Cardiac fibroblast (primary cell): ENCODE results near the gene SCAMP1.
A peak's percentile ranks its signal among the peaks of the same experiment; 100 is the strongest.

Source experiments
- DNase-seq, 2 donors: peaks; one replicate each; pipeline versions ENCODE4 v3.0.0 to v3.0.0-alpha.2; 2010; ENCODE audit warnings: low read depth in 2 of 2
- H3K4me3 ChIP-seq, 2 donors: replicated peaks in 1 of 2; 1 replicate in 1 of 2; 2 replicates in 1 of 2; pipeline ENCODE4 v1.5.1; 2011; ENCODE audit warnings: low read depth in 2 of 2, low read length in 2 of 2, mild to moderate bottlenecking in 2 of 2, moderate library complexity in 1 of 2
- CTCF ChIP-seq: IDR thresholded peaks from one replicate; pipeline ENCODE4 v1.5.1; 2011; ENCODE audit warnings: low read depth, mild to moderate bottlenecking, low read length, inconsistent platforms

The SCAMP1 gene

GRCh38 chr5:78359831-78360673 is at the start of gene SCAMP1:
Gene SCAMP1 (plus strand): TSS chr5:78360617. CDS start chr5:78360672, 55 bp downstream.
- DNase-seq: peak; percentile 92 to 96
- H3K4me3 ChIP-seq: peak within 1 kb of the TSS; percentile 76 to 99
- peak; percentile 5 for TF ChIP-seq CTCF

GRCh38 chr5:78317515-78317914 is 42.9 kb upstream of the SCAMP1 start:
- no peak for TF ChIP-seq CTCF
- DNase-seq: no peak
- H3K4me3 ChIP-seq: no peak overlapping the region

- DNase-seq: no peak
- no peak overlapping the region for H3K4me3 ChIP-seq
- no peak for TF ChIP-seq CTCF
These were observed 42.1 kb upstream of the SCAMP1 start for GRCh38 chr5:78318337-78318736.

GRCh38 chr5:78320401-78320800 is 40.0 kb upstream of the SCAMP1 start:
- peak; percentile 71 for TF ChIP-seq CTCF
- H3K4me3 ChIP-seq: no peak overlapping the region
- peak; percentile 62 to 68 for DNase-seq

- DNase-seq: no peak
- TF ChIP-seq CTCF: no peak
- no peak overlapping the region for H3K4me3 ChIP-seq
These were observed 37.2 kb upstream of the SCAMP1 start for GRCh38 chr5:78323241-78323640.

GRCh38 chr5:78326930-78327329 is 33.5 kb upstream of the SCAMP1 start:
- DNase-seq: no peak
- H3K4me3 ChIP-seq: no peak overlapping the region
- no peak for TF ChIP-seq CTCF
